ENCODE measurements around the gene PPP1R13L. TPM values are rescaled to one million over a fixed set of nuclear protein-coding genes. Genes with fewer than 3 reads are reported as not detected.
"Not testable (repeated sequence)": the region's sequence is repeated elsewhere in the genome, so short reads cannot be mapped to it uniquely, and the experiment has no call there.

PPP1R13L gene
- total RNA-seq, 2 experiments from 2014 or later = 11.8 to 13.4 TPM

DNA sequence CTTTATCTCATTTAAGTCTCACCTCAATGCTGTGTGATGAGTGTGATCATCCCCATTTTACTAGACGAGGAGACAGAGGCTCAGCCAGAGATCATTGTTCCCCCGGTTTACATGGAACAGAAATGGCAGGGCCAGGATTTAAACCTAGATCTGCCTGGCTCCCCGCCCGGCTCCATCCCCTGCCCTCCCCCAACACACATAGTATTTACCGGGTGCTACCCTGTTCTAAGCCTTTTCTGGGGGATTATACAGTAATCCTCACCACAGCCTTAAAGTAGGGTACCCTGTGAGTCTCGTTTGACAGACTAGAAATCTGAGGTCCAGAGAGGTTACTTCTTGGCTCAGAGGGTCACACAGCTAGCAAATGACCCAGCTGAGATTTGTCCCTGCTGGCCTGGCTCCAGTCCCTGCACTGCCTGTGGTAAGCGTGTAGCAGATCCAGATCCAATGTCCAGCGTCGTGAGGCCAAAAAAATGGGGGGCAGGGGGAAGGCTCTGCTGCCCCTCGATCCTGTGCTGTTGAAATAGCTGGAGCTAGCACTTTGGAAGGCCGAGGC lies 68.1 kb downstream of the PPP1R13L start:
- no peak for ATAC-seq
- H3K4me3 Mint-ChIP-seq = no peak overlapping the region
- H3K4me1 Mint-ChIP-seq (ENCODE audit: low read depth) = peaks cover 10% of the 10 kb centered on the region
- no peaks in the 10 kb centered on the region for H3K9me3 Mint-ChIP-seq (ENCODE audit: insufficient read depth)
- no peak for DNase-seq
- H3K27ac Mint-ChIP-seq = no peak overlapping the region
- POLR2A ChIA-PET = interaction anchor here (0.8 kb wide), 1 partner anchor 15 kb away, joined by 3 read pairs; no protein-coding TSS in a partner anchor
- H3K36me3 Mint-ChIP-seq (ENCODE audit: low read depth) = no peaks in the 10 kb centered on the region
- CTCF ChIA-PET = interaction anchor here (0.9 kb wide), 1 partner anchor 88 kb away, joined by 3 read pairs; no protein-coding TSS in a partner anchor
- H3K27me3 Mint-ChIP-seq (ENCODE audit: low read depth) = peaks cover 10% of the 10 kb centered on the region

DNA sequence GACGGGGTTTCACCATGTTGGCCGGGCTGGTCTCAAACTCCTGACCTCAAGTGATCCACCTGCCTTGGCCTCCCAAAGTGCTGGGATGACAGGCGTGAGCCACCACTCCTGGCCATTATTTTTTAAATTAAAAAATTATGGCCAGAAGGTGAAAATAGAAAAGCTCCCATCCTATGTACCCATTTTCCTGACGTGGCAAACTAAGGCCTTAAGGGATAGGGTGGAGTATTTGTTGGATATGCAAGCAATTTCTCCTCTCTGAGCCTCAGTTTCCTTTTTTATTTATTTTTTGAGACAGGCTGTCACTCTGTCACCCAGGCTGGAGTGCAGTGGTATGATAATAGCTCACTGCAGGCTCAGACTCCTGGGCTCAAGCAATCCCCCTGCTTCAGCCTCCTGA lies 70.0 kb downstream of the PPP1R13L start:
- H3K9me3 Mint-ChIP-seq (ENCODE audit: insufficient read depth); H3K4me3 Mint-ChIP-seq; H3K27ac Mint-ChIP-seq; H3K27me3 Mint-ChIP-seq (ENCODE audit: low read depth); CTCF ChIA-PET; H3K4me1 Mint-ChIP-seq (ENCODE audit: low read depth); POLR2A ChIA-PET; ATAC-seq; H3K36me3 Mint-ChIP-seq (ENCODE audit: low read depth); DNase-seq: not testable (repeated sequence)

DNA sequence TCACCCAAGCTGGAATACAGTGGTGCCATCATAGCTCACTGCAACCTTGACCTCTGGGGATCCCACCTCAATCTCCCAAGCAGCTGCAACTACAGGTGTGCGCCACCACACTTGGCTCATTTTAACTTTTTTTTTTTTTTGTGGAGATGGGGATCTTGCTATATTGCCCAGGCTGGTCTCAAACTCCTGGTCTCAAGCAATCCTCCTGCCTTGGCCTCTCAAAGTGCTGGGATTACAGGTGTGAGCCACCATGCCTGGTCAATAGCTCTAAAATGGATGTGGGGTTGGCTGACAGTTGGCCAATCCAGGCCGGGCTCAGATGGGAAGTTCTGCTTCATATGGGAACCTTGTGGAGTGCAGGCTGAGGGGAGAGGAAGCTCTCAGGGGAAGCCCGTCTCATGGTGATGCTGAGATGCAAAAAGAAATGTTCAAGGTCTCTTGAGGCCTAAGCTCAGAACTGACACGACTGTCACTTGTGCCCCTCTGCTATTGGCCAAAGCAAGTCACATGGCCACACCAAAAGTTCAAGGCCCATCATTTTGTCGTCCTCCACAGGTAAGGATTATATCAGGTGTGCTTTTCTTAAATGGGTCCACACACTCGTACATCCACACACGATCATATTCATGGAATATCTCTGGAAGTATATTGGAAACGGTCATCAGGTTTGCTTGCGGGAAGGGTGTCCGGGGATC lies 71.1 kb downstream of the PPP1R13L start:
- Mint-ChIP-seq H3K27me3 (ENCODE audit: low read depth) (peaks cover 8% of the 10 kb centered on the region), H3K36me3 (ENCODE audit: low read depth) (no peaks in the 10 kb centered on the region), H3K27ac (no peak overlapping the region), H3K4me3 (no peak overlapping the region), H3K4me1 (ENCODE audit: low read depth) (peaks cover 4% of the 10 kb centered on the region), H3K9me3 (ENCODE audit: insufficient read depth) (no peaks in the 10 kb centered on the region)
- DNase-seq (no peak), ATAC-seq (no peak)
- ChIA-PET CTCF (no interaction called here), POLR2A (no interaction called here)

DNA sequence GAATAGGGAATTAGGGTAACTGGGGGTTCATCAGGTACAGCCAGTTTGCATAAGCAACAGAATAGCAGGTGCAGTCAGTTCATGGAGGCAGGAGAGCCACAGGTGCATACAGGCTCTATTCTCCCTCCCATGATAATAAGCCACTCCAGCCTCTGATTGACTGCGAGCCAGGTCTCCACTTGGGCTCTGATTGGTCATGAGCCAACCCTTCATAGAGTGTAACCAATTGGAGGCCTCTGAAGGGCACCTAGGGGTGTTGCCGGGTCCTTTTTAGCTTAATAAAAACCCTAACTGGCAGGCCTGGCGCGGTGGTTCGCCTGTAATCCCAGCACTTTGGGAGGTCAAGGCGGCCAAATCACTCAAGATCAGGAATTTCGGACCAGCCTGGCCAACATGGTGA lies 73.5 kb downstream of the PPP1R13L start:
- ATAC-seq (no peak), DNase-seq (no peak)
- H3K36me3 Mint-ChIP-seq (ENCODE audit: low read depth) = no peaks in the 10 kb centered on the region
- H3K4me1 Mint-ChIP-seq (ENCODE audit: low read depth) = peaks cover under 1% of the 10 kb centered on the region
- no peaks in the 10 kb centered on the region for H3K9me3 Mint-ChIP-seq (ENCODE audit: insufficient read depth)
- H3K4me3 Mint-ChIP-seq = no peak overlapping the region
- ChIA-PET POLR2A (no interaction called here), CTCF (no interaction called here)
- no peak overlapping the region for H3K27ac Mint-ChIP-seq
- peaks cover 9% of the 10 kb centered on the region for H3K27me3 Mint-ChIP-seq (ENCODE audit: low read depth)

Small RNA genes within 50 kb of the gene (microRNA-seq; reads per million reads assigned to microRNA genes)
- gene MIR6088 = not detected

Other genes starting within 250 kb of the PPP1R13L start
- under 1 TPM; 0.16 to 0.24 TPM for gene NKPD1, start 244.1 kb downstream of the PPP1R13L start, total RNA-seq
- gene TRAPPC6A, start 226.8 kb downstream of the PPP1R13L start, total RNA-seq = 10 to 100 TPM; 54.0 to 55.5 TPM
- 10 to 100 TPM; 16.0 to 16.7 TPM for gene BLOC1S3, start 226.3 kb downstream of the PPP1R13L start, total RNA-seq
- not detected for gene EXOC3L2, start 159.7 kb downstream of the PPP1R13L start, total RNA-seq
- 10 to 100 TPM; 18.3 to 18.5 TPM for gene MARK4, start 153.8 kb downstream of the PPP1R13L start, total RNA-seq
- gene CKM, start 82.2 kb downstream of the PPP1R13L start, total RNA-seq = not detected
- not detected for gene KLC3, start 64.3 kb downstream of the PPP1R13L start, total RNA-seq
- gene ERCC2, start 34.5 kb downstream of the PPP1R13L start, total RNA-seq = 10 to 100 TPM; 23.7 to 24.4 TPM
- gene POLR1G, start 1.6 kb upstream of the PPP1R13L start, total RNA-seq = 10 to 100 TPM in 1 of 2 experiments, 1 to 10 TPM in 1; 9.5 to 10.6 TPM
- gene ERCC1, start 18.8 kb upstream of the PPP1R13L start, total RNA-seq = 10 to 100 TPM; 57.5 to 64.8 TPM
- gene FOSB, start 62.9 kb upstream of the PPP1R13L start, total RNA-seq = 100 to 1,000 TPM; 154 to 172 TPM
- gene RTN2, start 92.0 kb upstream of the PPP1R13L start, total RNA-seq = 1 to 10 TPM; 2.0 to 3.4 TPM
- 1 to 10 TPM; 1.6 to 3.2 TPM for gene PPM1N, start 93.4 kb upstream of the PPP1R13L start, total RNA-seq
- 100 to 1,000 TPM; 215 to 222 TPM for gene VASP, start 102.4 kb upstream of the PPP1R13L start, total RNA-seq
- gene OPA3, start 179.7 kb upstream of the PPP1R13L start, total RNA-seq = 10 to 100 TPM; 13.4 to 14.9 TPM
- not detected for gene GPR4, start 197.1 kb upstream of the PPP1R13L start, total RNA-seq
- gene EML2, start 234.3 kb upstream of the PPP1R13L start, total RNA-seq = 10 to 100 TPM; 93.6 to 97.6 TPM